SK-N-SH (cell line): ENCODE measurements around the gene ZNRD2. TPM values are rescaled to one million over a fixed set of nuclear protein-coding genes. Genes with fewer than 3 reads are reported as not detected.

ENCODE experiments used
- CTCF ChIA-PET: fragments of 300-600, 350-600 bp; formaldehyde crosslinking; extraction: SDS; loops from one replicate; lab custom pipeline; 2021; lab: Yijun Ruan, JAX
- POLR2A ChIA-PET: fragments of 350-600 bp; sonication (Branson Sonifier 250); formaldehyde crosslinking; extraction: SDS; loops from one replicate; lab custom pipeline; 2020; ENCODE audit warnings: antibody characterized with exemption, inconsistent platforms; lab: Yijun Ruan, JAX
- DNase-seq: peaks from one replicate; pipeline ENCODE4 v3.0.0; 2012
- H2AFZ ChIP-seq: fragments of 200-600 bp; sonication (generic); 2 replicates; pipeline ENCODE4 v1.8.1; 2016; ENCODE audit warnings: antibody characterized with exemption, mild to moderate bottlenecking, low read depth
- H3F3A ChIP-seq: fragments of 200-600 bp; sonication (generic); replicated peaks from 2 replicates; pipeline ENCODE3; 2016; ENCODE audit warnings: antibody characterized with exemption, mild to moderate bottlenecking; ENCODE audit not compliant: insufficient read depth
- H3K27ac ChIP-seq, 2 experiments: fragments of 200-500 bp in 1 of 2; fragments of 200-600 bp in 1 of 2; sonication (Bioruptor generic) in 1 of 2; sonication (generic), shearing (Covaris generic) in 1 of 2; 2 replicates each; pipeline versions ENCODE4 v1.5.1 to v1.6.1; 2014 to 2016; ENCODE audit warnings: low read depth in 2 of 2, inconsistent platforms in 1 of 2, low read length in 1 of 2, mild to moderate bottlenecking in 1 of 2, mixed read lengths in 1 of 2
- H3K27me3 ChIP-seq: fragments of 200-600 bp; sonication (generic), shearing (Covaris generic); 2 replicates; pipeline ENCODE4 v1.6.1; 2016; ENCODE audit warnings: mixed run types; ENCODE audit not compliant: insufficient read depth
- H3K36me3 ChIP-seq, 2 experiments: fragments of 200-500 bp in 1 of 2; fragments of 200-600 bp in 1 of 2; sonication (Bioruptor generic) in 1 of 2; sonication (generic) in 1 of 2; replicated peaks in 1 of 2; 2 replicates each; pipeline versions ENCODE3 to v1.5.1; 2014 to 2016; ENCODE audit warnings: low read length in 1 of 2, mild to moderate bottlenecking in 1 of 2; ENCODE audit not compliant: insufficient read depth in 2 of 2, control insufficient read depth in 1 of 2
- H3K4me1 ChIP-seq, 2 experiments: fragments of 200-500 bp in 1 of 2; fragments of 200-600 bp in 1 of 2; sonication (Bioruptor generic) in 1 of 2; sonication (generic), shearing (Covaris generic) in 1 of 2; 2 replicates each; pipeline versions ENCODE4 v1.5.1 to v1.6.1; 2014 to 2016; ENCODE audit warnings: low read depth in 1 of 2, low read length in 1 of 2, mixed run types in 1 of 2; ENCODE audit not compliant: insufficient read depth in 2 of 2, control insufficient read depth in 1 of 2
- H3K4me2 ChIP-seq: fragments of 200-600 bp; sonication (generic), shearing (Covaris generic); 2 replicates; pipeline ENCODE4 v1.6.1; 2017; ENCODE audit warnings: mixed run types
- H3K4me3 ChIP-seq, 2 experiments: fragments of 200-500 bp in 1 of 2; fragments of 200-600 bp in 1 of 2; sonication (Bioruptor generic) in 1 of 2; sonication (generic), shearing (Covaris generic) in 1 of 2; 2 replicates each; pipeline versions ENCODE4 v1.5.1 to v1.8.1; 2014 to 2016; ENCODE audit warnings: low read depth in 2 of 2, inconsistent platforms in 1 of 2, low read length in 1 of 2, mild to moderate bottlenecking in 1 of 2, mixed read lengths in 1 of 2, moderate library complexity in 1 of 2
- H3K79me2 ChIP-seq: fragments of 200-600 bp; sonication (generic); 2 replicates; pipeline ENCODE4 v1.8.1; 2017; ENCODE audit warnings: mild to moderate bottlenecking; ENCODE audit not compliant: insufficient read depth
- H3K9ac ChIP-seq: fragments of 200-600 bp; sonication (generic); 2 replicates; pipeline ENCODE4 v1.6.1; 2017; ENCODE audit warnings: mixed run types
- H3K9me2 ChIP-seq: fragments of 200-600 bp; sonication (generic); 2 replicates; pipeline ENCODE4 v1.6.1; 2017; ENCODE audit warnings: mixed run types
- H3K9me3 ChIP-seq: fragments of 200-600 bp; sonication (generic); 2 replicates; pipeline ENCODE4 v1.6.1; 2017; ENCODE audit warnings: mixed run types, mild to moderate bottlenecking, moderate library complexity
- H4K20me1 ChIP-seq: fragments of 200-600 bp; sonication (generic); 2 replicates; pipeline ENCODE4 v1.6.1; 2017; ENCODE audit warnings: mild to moderate bottlenecking, mixed run types; ENCODE audit not compliant: insufficient read depth
- EP300 ChIP-seq, 2 experiments: IDR thresholded peaks; 2 replicates each; pipeline versions ENCODE4 v1.4.0 to v1.6.1; 2012; ENCODE audit warnings: borderline replicate concordance in 1 of 2, low read depth in 1 of 2, low read length in 1 of 2
- EZH2phosphoT487 ChIP-seq: fragments of 200-600 bp; sonication (generic); IDR thresholded peaks from 2 replicates; pipeline ENCODE4 v1.6.1; 2017; ENCODE audit warnings: low read depth, mixed run types, mild to moderate bottlenecking, antibody characterized with exemption, moderate library complexity, borderline replicate concordance
- FOXM1 ChIP-seq: IDR thresholded peaks from 2 replicates; pipeline ENCODE4 v1.4.0; 2012; ENCODE audit warnings: low read depth, mild to moderate bottlenecking
- GABPA ChIP-seq: IDR thresholded peaks from 2 replicates; pipeline ENCODE4 v1.4.0; 2012; ENCODE audit warnings: low read depth, mild to moderate bottlenecking
- IRF3 ChIP-seq: fragments of 150-350 bp; IDR thresholded peaks from 2 replicates; pipeline ENCODE4 v1.6.1; 2016; ENCODE audit warnings: mild to moderate bottlenecking, low read depth, low read length
- JUND ChIP-seq: IDR thresholded peaks from 2 replicates; pipeline ENCODE4 v1.4.0; 2012
- MEF2A ChIP-seq: IDR thresholded peaks from 2 replicates; pipeline ENCODE4 v1.4.0; 2012; ENCODE audit warnings: low read depth, borderline replicate concordance
- PBX3 ChIP-seq: IDR thresholded peaks from 2 replicates; pipeline ENCODE4; 2012
- RAD21 ChIP-seq: IDR thresholded peaks from 2 replicates; pipeline ENCODE4 v1.6.1; 2012; ENCODE audit warnings: mild to moderate bottlenecking, low read length
- REST ChIP-seq: IDR thresholded peaks from 2 replicates; pipeline ENCODE4 v1.6.1; 2012; ENCODE audit warnings: mild to moderate bottlenecking, low read depth, low read length, moderate library complexity
- RFX5 ChIP-seq: IDR thresholded peaks from 2 replicates; pipeline ENCODE4 v1.6.1; 2012; ENCODE audit warnings: mild to moderate bottlenecking, improper control_type of control experiment, low read length
- RXRA ChIP-seq: IDR thresholded peaks from 2 replicates; pipeline ENCODE4 v1.4.0; 2012; ENCODE audit warnings: low read depth, mild to moderate bottlenecking, borderline replicate concordance
- SIN3A ChIP-seq: IDR thresholded peaks from 2 replicates; pipeline ENCODE4 v1.6.1; 2012; ENCODE audit warnings: low read depth, mild to moderate bottlenecking, low read length, moderate library complexity, borderline replicate concordance
- TCF12 ChIP-seq: IDR thresholded peaks from 2 replicates; pipeline ENCODE4 v1.4.0; 2012
- TEAD4 ChIP-seq: IDR thresholded peaks from 2 replicates; pipeline ENCODE4 v1.4.0; 2012; ENCODE audit warnings: mild to moderate bottlenecking, borderline replicate concordance; ENCODE audit not compliant: insufficient read depth
- USF1 ChIP-seq: IDR thresholded peaks from 2 replicates; pipeline ENCODE4 v1.4.0; 2012; ENCODE audit warnings: low read depth, borderline replicate concordance
- USF2 ChIP-seq: fragments of 150-350 bp; IDR thresholded peaks from 2 replicates; pipeline ENCODE4 v1.6.1; 2017; ENCODE audit warnings: antibody characterized with exemption, low read length, low read depth, borderline replicate concordance
- YY1 ChIP-seq: IDR thresholded peaks from 2 replicates; pipeline ENCODE4 v1.4.0; 2012; ENCODE audit warnings: low read depth, mild to moderate bottlenecking
- WGBS: methylation state at CpG from one replicate; pipeline ENCODE4 v1.1.6; 2017; ENCODE audit warnings: low lambda C conversion rate; 5-methylcytosine and 5-hydroxymethylcytosine counted together
- polyA plus RNA-seq, 3 experiments: library from polyadenylated mRNA; depleted of rRNA; stranded (reverse); fragments of >200 nt; gene quantifications; 2 replicates each; pipeline ENCODE4 v1.2.3, GENCODE V29; 2012
- TF ChIP-seq, protein P1 (sequence below): IDR thresholded peaks from 2 replicates; pipeline ENCODE4 v1.4.0; 2012; ENCODE audit warnings: low read depth

ZNRD2 gene
- polyA plus RNA-seq, 1 of the 3 experiments (the other 2 are of a cell fraction): 78.1 TPM

- H3K9ac ChIP-seq: no peak overlapping the region
- no peak for TF ChIP-seq IRF3
- no peak for TF ChIP-seq GABPA
- TF ChIP-seq RAD21: no peak
- TF ChIP-seq SIN3A: no peak
- no peak for TF ChIP-seq PBX3
- TF ChIP-seq MEF2A: no peak
- TF ChIP-seq REST: no peak
- no peak for TF ChIP-seq RFX5
- TF ChIP-seq, protein P1, sequence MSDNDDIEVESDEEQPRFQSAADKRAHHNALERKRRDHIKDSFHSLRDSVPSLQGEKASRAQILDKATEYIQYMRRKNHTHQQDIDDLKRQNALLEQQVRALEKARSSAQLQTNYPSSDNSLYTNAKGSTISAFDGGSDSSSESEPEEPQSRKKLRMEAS: no peak
- no peak for TF ChIP-seq USF2
- no peak for TF ChIP-seq RXRA
- TF ChIP-seq JUND: no peak
- no peak for TF ChIP-seq TEAD4
- TF ChIP-seq EZH2phosphoT487: no peak
- TF ChIP-seq USF1: no peak
- no peak for TF ChIP-seq YY1
- no peak for TF ChIP-seq FOXM1
- no peak for TF ChIP-seq EP300 (IDR thresholded peaks at IDR 0.05; ENCODE audit: borderline replicate concordance in 1 of 2, low read depth in 1 of 2, low read length in 1 of 2)
- TF ChIP-seq TCF12: no peak
- peaks cover 0 to 7% of the 10 kb centered on the region in 2 experiments; a peak in 1 of 4 replicates for H3K4me1 ChIP-seq
- no peaks in the 10 kb centered on the region for H3K79me2 ChIP-seq
- POLR2A ChIA-PET: interaction anchor here (1.1 kb wide), 1 partner anchor 10 kb away, joined by 7 read pairs; the partner anchor contains the start of gene EHBP1L1
- H3K27me3 ChIP-seq: no peaks in the 10 kb centered on the region
- peak overlapping the region in 1 of 2 experiments; percentile 56; a peak in 1 of 4 replicates for H3K27ac ChIP-seq
- CTCF ChIA-PET: interaction anchor here (0.9 to 12.8 kb wide), 5 partner anchors 7 to 45 kb away, joined by 3 to 216 read pairs (median 3); partner anchors contain the start of genes EHBP1L1 and FAM89B
- H3K36me3 ChIP-seq: peaks cover 0 to 25% of the 10 kb centered on the region in 2 experiments
- peak; percentile 25 for DNase-seq
- H3F3A ChIP-seq: peaks cover 20% of the 10 kb centered on the region
- H3K9me3 ChIP-seq: no peaks in the 10 kb centered on the region
- H3K9me2 ChIP-seq: no peaks in the 10 kb centered on the region
- no peak overlapping the region for H3K4me2 ChIP-seq
- H4K20me1 ChIP-seq: 0 out of 2 replicates have a peak, but pooled peaks cover 3% of the 10 kb centered on the region
- WGBS: 93% methylated on average over 3 of the region's 4 CpGs
- no peak overlapping the region for H3K4me3 ChIP-seq
- no peak overlapping the region for H2AFZ ChIP-seq
Observed at GRCh38 chr11:65586247-65586630, 16.0 kb downstream of the ZNRD2 start.
